Measurements from ENCODE around the gene ADCK2. TPM values are rescaled to one million over a fixed set of nuclear protein-coding genes. Genes with fewer than 3 reads are reported as not detected.
A peak's percentile ranks its signal among the peaks of the same experiment; 100 is the strongest.
"Not testable (repeated sequence)": the region's sequence is repeated elsewhere in the genome, so short reads cannot be mapped to it uniquely, and the experiment has no call there.

ADCK2 gene
- polyA plus RNA-seq, 3 donors = 20.7 to 27.0 (median 23.1) TPM

- no peak for DNase-seq (ENCODE audit: extremely low read depth in 1 of 11, low read depth in 9 of 11, low spot score in 4 of 11)
Measured at GRCh38 chr7:140641524-140642195, 31.1 kb upstream of the ADCK2 start.

- no peak for DNase-seq (ENCODE audit: extremely low read depth in 1 of 11, low read depth in 9 of 11, low spot score in 4 of 11)
Measured at GRCh38 chr7:140643416-140643815, 29.3 kb upstream of the ADCK2 start.

GRCh38 chr7:140644761-140645160 lies 28.0 kb upstream of the ADCK2 start:
- DNase-seq (ENCODE audit: extremely low read depth in 1 of 11, low read depth in 9 of 11, low spot score in 4 of 11) = not testable (repeated sequence)

GRCh38 chr7:140645166-140645900 lies 27.4 kb upstream of the ADCK2 start:
- no peak for DNase-seq (ENCODE audit: extremely low read depth in 1 of 11, low read depth in 9 of 11, low spot score in 4 of 11)

- DNase-seq (ENCODE audit: extremely low read depth in 1 of 11, low read depth in 9 of 11, low spot score in 4 of 11) = peak in 3 of 11 donors; percentile 31 to 66 (median 58)
Measured at GRCh38 chr7:140646931-140647647, 25.7 kb upstream of the ADCK2 start.

- no peak for DNase-seq (ENCODE audit: extremely low read depth in 1 of 11, low read depth in 9 of 11, low spot score in 4 of 11)
Measured at GRCh38 chr7:140649556-140650205, 23.1 kb upstream of the ADCK2 start.

GRCh38 chr7:140650367-140650766 lies 22.4 kb upstream of the ADCK2 start:
- DNase-seq (ENCODE audit: extremely low read depth in 1 of 11, low read depth in 9 of 11, low spot score in 4 of 11) = no peak

- DNase-seq (ENCODE audit: extremely low read depth in 1 of 11, low read depth in 9 of 11, low spot score in 4 of 11) = peak in 6 of 11 donors; percentile 70 to 83 (median 74)
Measured at GRCh38 chr7:140653319-140654108, 19.2 kb upstream of the ADCK2 start.

GRCh38 chr7:140654109-140654387 lies 18.7 kb upstream of the ADCK2 start:
- no peak for DNase-seq (ENCODE audit: extremely low read depth in 1 of 11, low read depth in 9 of 11, low spot score in 4 of 11)

- no peak for DNase-seq (ENCODE audit: extremely low read depth in 1 of 11, low read depth in 9 of 11, low spot score in 4 of 11)
Measured at GRCh38 chr7:140654661-140655060, 18.1 kb upstream of the ADCK2 start.

- no peak for DNase-seq (ENCODE audit: extremely low read depth in 1 of 11, low read depth in 9 of 11, low spot score in 4 of 11)
Measured at GRCh38 chr7:140655511-140656408, 17.0 kb upstream of the ADCK2 start.

- DNase-seq (ENCODE audit: extremely low read depth in 1 of 11, low read depth in 9 of 11, low spot score in 4 of 11) = peak in 2 of 11 donors; percentile 37 to 43
Measured at GRCh38 chr7:140656548-140657515, 15.9 kb upstream of the ADCK2 start.

GRCh38 chr7:140657891-140658290 lies 14.9 kb upstream of the ADCK2 start:
- no peak for DNase-seq (ENCODE audit: extremely low read depth in 1 of 11, low read depth in 9 of 11, low spot score in 4 of 11)

GRCh38 chr7:140659856-140660255 lies 12.9 kb upstream of the ADCK2 start:
- no peak for DNase-seq (ENCODE audit: extremely low read depth in 1 of 11, low read depth in 9 of 11, low spot score in 4 of 11)

- DNase-seq (ENCODE audit: extremely low read depth in 1 of 11, low read depth in 9 of 11, low spot score in 4 of 11) = no peak
Measured at GRCh38 chr7:140661124-140661523, 11.6 kb upstream of the ADCK2 start.

GRCh38 chr7:140662938-140663337 lies 9.8 kb upstream of the ADCK2 start:
- not testable (repeated sequence) for DNase-seq (ENCODE audit: extremely low read depth in 1 of 11, low read depth in 9 of 11, low spot score in 4 of 11)

- no peak for DNase-seq (ENCODE audit: extremely low read depth in 1 of 11, low read depth in 9 of 11, low spot score in 4 of 11)
Measured at GRCh38 chr7:140667476-140667875, 5.3 kb upstream of the ADCK2 start.

All from renal cortex interstitium (tissue), 11 donors.